Caco-2 (cell line): ENCODE data around the gene GPR39. TPM values are rescaled to one million over a fixed set of nuclear protein-coding genes. Genes with fewer than 3 reads are reported as not detected.

Source experiments
- BruUV-seq: library from RNA; stranded (reverse); fragments of 400-500 nt; replicated peaks from 2 replicates; lab custom pipeline; 2021; lab: Mats Ljungman, UMichigan
- CTCF ChIA-PET: fragments of 300-600 bp; sonication (Branson Sonifier 250); formaldehyde crosslinking; loops from one replicate; lab custom pipeline; 2022; ENCODE audit warnings: antibody characterized with exemption; lab: Charles Lee
- POLR2A ChIA-PET: fragments of 300-600 bp; sonication (Branson Sonifier 250); formaldehyde crosslinking; loops from one replicate; lab custom pipeline; 2022; ENCODE audit warnings: antibody characterized with exemption; lab: Charles Lee
- DNase-seq, 2 experiments: peaks; one replicate each; pipeline versions ENCODE4 v3.0.0 to v3.0.0-alpha.2; 2020 to 2022
- H3K27me3 ChIP-seq: replicated peaks from 2 replicates; pipeline ENCODE4 v1.6.0; 2011; ENCODE audit warnings: low read length; ENCODE audit not compliant: control insufficient read depth, insufficient read depth
- H3K36me3 ChIP-seq: 2 replicates; pipeline ENCODE4 v1.5.1; 2011; ENCODE audit warnings: low read length; ENCODE audit not compliant: control insufficient read depth, insufficient read depth
- H3K4me1 ChIP-seq: fragments of 250-450 bp; sonication (Bioruptor Pico); 2 replicates; pipeline ENCODE4 v1.5.1; 2020; ENCODE audit warnings: mild to moderate bottlenecking
- H3K4me3 ChIP-seq: 2 replicates; pipeline ENCODE4 v1.5.1; 2011; ENCODE audit warnings: low read depth, mild to moderate bottlenecking, control low read depth, low read length
- H3K9me3 ChIP-seq: fragments of 250-450 bp; sonication (Bioruptor Pico); 2 replicates; pipeline ENCODE4 v1.5.1; 2020; ENCODE audit warnings: mild to moderate bottlenecking, moderate library complexity
- H3K27ac Mint-ChIP-seq: one replicate; pipeline ENCODE4 v1.8.0; 2022; ENCODE audit warnings: mixed read lengths; ENCODE audit not compliant: unreplicated experiment
- H3K27me3 Mint-ChIP-seq: one replicate; pipeline ENCODE4 v1.8.0; 2022; ENCODE audit warnings: mixed read lengths; ENCODE audit not compliant: insufficient read depth, unreplicated experiment
- H3K36me3 Mint-ChIP-seq: one replicate; pipeline ENCODE4 v1.8.0; 2022; ENCODE audit warnings: mild to moderate bottlenecking, mixed read lengths; ENCODE audit not compliant: insufficient read depth, unreplicated experiment
- H3K4me1 Mint-ChIP-seq: one replicate; pipeline ENCODE4 v1.8.0; 2022; ENCODE audit warnings: low read depth, mixed read lengths; ENCODE audit not compliant: unreplicated experiment
- H3K4me3 Mint-ChIP-seq: one replicate; pipeline ENCODE4 v1.8.0; 2022; ENCODE audit warnings: mild to moderate bottlenecking, moderate library complexity, mixed read lengths; ENCODE audit not compliant: unreplicated experiment
- H3K9me3 Mint-ChIP-seq: one replicate; pipeline ENCODE4 v1.8.0; 2022; ENCODE audit warnings: mixed read lengths; ENCODE audit not compliant: unreplicated experiment
- intact Hi-C: fragments of 100-400 bp; cut with micrococcal nuclease; formaldehyde crosslinking; loops from one replicate; pipeline ENCODE4 v1.10.0; 2022; ENCODE audit not compliant: unreplicated experiment
- total RNA-seq: library from RNA; stranded (reverse); gene quantifications from 2 replicates; pipeline ENCODE4 v1.2.3, GENCODE V29; 2022
- TF ChIP-seq, protein P1 (sequence below), 2 experiments: fragments of 200-600 bp in 1 of 2; IDR thresholded peaks; 1 replicate in 1 of 2; 2 replicates in 1 of 2; pipeline versions ENCODE4 v1.5.1 to v1.8.0; 2011 to 2022; ENCODE audit warnings: antibody characterized with exemption in 1 of 2, control low read depth in 1 of 2, inconsistent platforms in 1 of 2, low read depth in 1 of 2, low read length in 1 of 2, mild to moderate bottlenecking in 1 of 2, moderate library complexity in 1 of 2; ENCODE audit not compliant: insufficient read depth in 1 of 2, severe bottlenecking in 1 of 2, unreplicated experiment in 1 of 2

Gene GPR39
- total RNA-seq, 1 experiment from 2014 or later: 26.8 TPM

DNA sequence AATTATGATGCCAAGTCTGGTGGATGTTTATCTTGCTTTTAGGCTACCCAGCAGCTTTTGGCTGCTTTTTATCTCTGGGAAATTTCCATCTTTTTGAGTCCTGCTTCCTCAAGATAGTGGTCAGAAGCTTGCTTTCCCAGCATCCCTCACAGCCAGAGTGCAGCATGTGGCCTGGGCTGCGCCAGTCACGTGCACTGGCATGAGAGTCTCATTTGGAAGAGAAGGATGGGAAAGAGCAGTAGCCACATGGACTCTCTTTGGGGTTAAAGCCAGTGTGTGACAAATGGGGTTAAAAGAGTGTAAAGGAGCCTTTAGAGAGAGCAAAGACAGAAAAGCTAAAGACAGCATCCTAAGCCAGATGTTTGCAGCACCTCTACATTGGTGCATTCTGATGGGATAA, 12.7 kb downstream of the GPR39 start:
- no TSS peak for BruUV-seq

DNA sequence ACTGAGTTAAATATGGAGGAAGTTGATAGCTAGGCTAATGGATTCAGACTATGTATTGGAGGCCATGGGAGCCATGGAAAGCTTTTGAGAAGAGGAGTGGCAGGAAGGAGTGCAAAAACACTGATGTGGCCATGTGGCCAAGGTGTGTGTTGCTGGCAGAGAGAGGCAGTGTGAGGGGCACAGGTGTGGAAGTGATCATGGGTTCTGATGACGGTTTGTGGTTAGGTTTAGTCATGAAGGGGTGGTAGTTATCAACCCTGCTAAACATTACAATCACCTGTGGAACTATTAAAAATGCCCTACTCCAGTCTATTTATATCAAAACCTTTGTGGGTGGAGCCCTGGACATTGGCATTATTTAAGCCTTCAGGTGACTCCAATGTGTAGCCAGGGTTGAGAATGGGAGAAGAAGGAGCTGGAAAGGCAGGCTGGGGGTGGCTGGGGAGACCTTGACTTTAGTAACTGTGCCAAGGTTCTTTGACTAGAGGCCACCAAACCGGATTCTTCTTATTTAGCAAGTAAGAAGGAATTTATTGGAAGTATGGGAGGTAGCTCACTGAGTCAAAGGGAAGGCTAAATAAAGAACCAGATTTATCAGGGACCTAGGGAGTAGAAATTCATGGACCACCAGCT, 13.5 kb downstream of the GPR39 start:
- no TSS peak for BruUV-seq
- Histone ChIP-seq H3K4me1 (peaks cover 19% of the 10 kb centered on the region), H3K4me3 (no peak overlapping the region), H3K27me3 (no peaks in the 10 kb centered on the region), H3K36me3 (no peaks in the 10 kb centered on the region; the same call in 1 of the 2 replicates), H3K9me3 (no peaks in the 10 kb centered on the region)
- no peaks in the 10 kb centered on the region for H3K27me3 Mint-ChIP-seq
- no peak for DNase-seq
- ChIA-PET POLR2A (no interaction called here), CTCF (no interaction called here)
- H3K27ac Mint-ChIP-seq: no peak overlapping the region
- TF ChIP-seq, protein P1, sequence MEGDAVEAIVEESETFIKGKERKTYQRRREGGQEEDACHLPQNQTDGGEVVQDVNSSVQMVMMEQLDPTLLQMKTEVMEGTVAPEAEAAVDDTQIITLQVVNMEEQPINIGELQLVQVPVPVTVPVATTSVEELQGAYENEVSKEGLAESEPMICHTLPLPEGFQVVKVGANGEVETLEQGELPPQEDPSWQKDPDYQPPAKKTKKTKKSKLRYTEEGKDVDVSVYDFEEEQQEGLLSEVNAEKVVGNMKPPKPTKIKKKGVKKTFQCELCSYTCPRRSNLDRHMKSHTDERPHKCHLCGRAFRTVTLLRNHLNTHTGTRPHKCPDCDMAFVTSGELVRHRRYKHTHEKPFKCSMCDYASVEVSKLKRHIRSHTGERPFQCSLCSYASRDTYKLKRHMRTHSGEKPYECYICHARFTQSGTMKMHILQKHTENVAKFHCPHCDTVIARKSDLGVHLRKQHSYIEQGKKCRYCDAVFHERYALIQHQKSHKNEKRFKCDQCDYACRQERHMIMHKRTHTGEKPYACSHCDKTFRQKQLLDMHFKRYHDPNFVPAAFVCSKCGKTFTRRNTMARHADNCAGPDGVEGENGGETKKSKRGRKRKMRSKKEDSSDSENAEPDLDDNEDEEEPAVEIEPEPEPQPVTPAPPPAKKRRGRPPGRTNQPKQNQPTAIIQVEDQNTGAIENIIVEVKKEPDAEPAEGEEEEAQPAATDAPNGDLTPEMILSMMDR (IDR thresholded peaks at IDR 0.05; ENCODE audit: insufficient read depth in 1 of 2, low read depth in 1 of 2, low read length in 1 of 2, severe bottlenecking in 1 of 2, unreplicated experiment in 1 of 2): no peak
- H3K36me3 Mint-ChIP-seq: peaks cover 18% of the 10 kb centered on the region
- peaks cover 16% of the 10 kb centered on the region for H3K9me3 Mint-ChIP-seq
- H3K4me1 Mint-ChIP-seq: peaks cover 11% of the 10 kb centered on the region
- H3K4me3 Mint-ChIP-seq: no peak overlapping the region
- intact Hi-C loops: loop anchor here (10.0 kb wide), 1 partner anchor 425 kb away; no protein-coding TSS in a partner anchor

More for the DNA sequence above, 12.7 kb downstream of the GPR39 start:
- intact Hi-C loops: loop anchor here (10.0 kb wide), 1 partner anchor 425 kb away; no protein-coding TSS in a partner anchor
- H3K36me3 ChIP-seq: no peaks in the 10 kb centered on the region; the same call in 1 of the 2 replicates
- H3K36me3 Mint-ChIP-seq: peaks cover 14% of the 10 kb centered on the region
- no peaks in the 10 kb centered on the region for H3K27me3 ChIP-seq
- peaks cover 12% of the 10 kb centered on the region for H3K4me1 Mint-ChIP-seq
- peaks cover 16% of the 10 kb centered on the region for H3K9me3 Mint-ChIP-seq
- H3K4me1 ChIP-seq: peaks cover 20% of the 10 kb centered on the region
- no peaks in the 10 kb centered on the region for H3K9me3 ChIP-seq
- ChIA-PET POLR2A (no interaction called here), CTCF (no interaction called here)
- no peak overlapping the region for H3K4me3 ChIP-seq
- DNase-seq: no peak
- TF ChIP-seq, protein P1 (IDR thresholded peaks at IDR 0.05; ENCODE audit: insufficient read depth in 1 of 2, low read depth in 1 of 2, low read length in 1 of 2, severe bottlenecking in 1 of 2, unreplicated experiment in 1 of 2): no peak
- no peak overlapping the region for H3K27ac Mint-ChIP-seq
- H3K27me3 Mint-ChIP-seq: no peaks in the 10 kb centered on the region
- no peak overlapping the region for H3K4me3 Mint-ChIP-seq

DNA sequence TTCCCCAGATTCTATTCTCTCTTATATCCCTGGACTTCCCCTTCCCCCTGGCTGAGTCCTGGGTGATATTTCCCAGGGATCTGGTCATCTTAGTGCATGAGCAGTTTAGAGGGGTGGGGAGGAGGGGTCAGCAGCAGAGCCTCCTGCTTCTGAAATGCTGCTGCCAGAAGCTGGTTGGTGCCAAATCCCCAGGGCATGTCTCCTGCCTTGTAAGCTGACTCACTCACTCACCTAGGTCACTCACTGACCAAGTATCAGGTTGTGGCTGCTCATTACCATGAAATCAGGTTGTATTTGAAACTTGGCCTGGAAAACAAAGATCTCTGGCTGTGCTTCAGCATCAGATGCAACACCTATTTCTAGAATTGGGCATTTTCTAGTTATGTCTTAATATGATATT, 14.3 kb downstream of the GPR39 start:
- ChIA-PET POLR2A (no interaction called here), CTCF (no interaction called here)
- no peaks in the 10 kb centered on the region; the same call in 1 of the 2 replicates for H3K36me3 ChIP-seq
- Mint-ChIP-seq H3K27ac (no peak overlapping the region), H3K27me3 (no peaks in the 10 kb centered on the region), H3K4me1 (peaks cover 15% of the 10 kb centered on the region), H3K4me3 (no peak overlapping the region), H3K9me3 (peaks cover 25% of the 10 kb centered on the region), H3K36me3 (peaks cover 26% of the 10 kb centered on the region)
- H3K27me3 ChIP-seq: no peaks in the 10 kb centered on the region
- no peaks in the 10 kb centered on the region for H3K9me3 ChIP-seq
- no peak overlapping the region for H3K4me3 ChIP-seq
- BruUV-seq: no TSS peak
- peaks cover 19% of the 10 kb centered on the region for H3K4me1 ChIP-seq
- intact Hi-C loops: no loop called here
- DNase-seq: no peak
- TF ChIP-seq, protein P1 (IDR thresholded peaks at IDR 0.05; ENCODE audit: insufficient read depth in 1 of 2, low read depth in 1 of 2, low read length in 1 of 2, severe bottlenecking in 1 of 2, unreplicated experiment in 1 of 2): no peak
